HepG2 (cell line): Measurements from ENCODE around the gene HMGCS2. TPM values are rescaled to one million over a fixed set of nuclear protein-coding genes. Genes with fewer than 3 reads are reported as not detected.
"Not testable (repeated sequence)": the region's sequence is repeated elsewhere in the genome, so short reads cannot be mapped to it uniquely, and the experiment has no call there.

Source experiments
- ATAC-seq: fragments of 200-7000 bp; cut with Tn5 transposase; 3 replicates; pipeline ENCODE4 v1.9.1; 2020; ENCODE audit warnings: mild to moderate bottlenecking, moderate library complexity
- BruUV-seq: library from RNA; stranded (reverse); fragments of 400-500 nt; replicated peaks from 2 replicates; lab custom pipeline; 2021; lab: Mats Ljungman, UMichigan
- CTCF ChIA-PET: fragments of 300-600 bp; formaldehyde crosslinking; extraction: SDS; loops from one replicate; lab custom pipeline; 2021; ENCODE audit warnings: low total read pairs, inconsistent platforms, low intra/inter-chr PET ratio; lab: Yijun Ruan, JAX
- POLR2A ChIA-PET: fragments of 350-600 bp; sonication (Branson Sonifier 250); formaldehyde crosslinking; loops from one replicate; lab custom pipeline; 2020; ENCODE audit warnings: antibody characterized with exemption, inconsistent platforms; lab: Yijun Ruan, JAX
- DNase-seq: peaks from one replicate; pipeline ENCODE4 v3.0.0-alpha.2; 2015; ENCODE audit warnings: low spot score
- FAIRE-seq: peaks from 3 replicates; lab custom pipeline; 2011; peaks lifted over from hg19 to GRCh38; lab: Jason Lieb, UNC
- H2AFZ ChIP-seq: one replicate; pipeline ENCODE4 v1.6.1; 2011; ENCODE audit warnings: low read length, inconsistent platforms
- H3K27ac ChIP-seq: fragments of 300-600 bp; 3 replicates; pipeline ENCODE4 v1.8.0; 2011; ENCODE audit warnings: mixed run types, mild to moderate bottlenecking, mixed read lengths, low read length, inconsistent platforms; ENCODE audit not compliant: insufficient read depth; ENCODE audit errors: extremely low read length
- H3K27me3 ChIP-seq, 2 experiments: fragments of 200-600 bp in 1 of 2; 2 replicates in 1 of 2; 3 replicates in 1 of 2; pipeline versions ENCODE4 v1.6.0 to v1.8.0; 2011; ENCODE audit warnings: low read length in 2 of 2, mild to moderate bottlenecking in 2 of 2, moderate library complexity in 2 of 2, inconsistent platforms in 1 of 2; ENCODE audit not compliant: insufficient read depth in 2 of 2, control insufficient read depth in 1 of 2
- H3K36me3 ChIP-seq, 2 experiments: fragments of 200-600 bp in 1 of 2; replicated peaks in 1 of 2; 2 replicates in 1 of 2; 3 replicates in 1 of 2; pipeline versions ENCODE4 v1.5.1 to v1.8.0; 2011; ENCODE audit warnings: low read length in 2 of 2, inconsistent platforms in 1 of 2; ENCODE audit not compliant: insufficient read depth in 2 of 2, control insufficient read depth in 1 of 2
- H3K4me1 ChIP-seq: 2 replicates; pipeline ENCODE4 v1.5.1; 2012; ENCODE audit warnings: low read length, inconsistent platforms; ENCODE audit not compliant: insufficient read depth
- H3K4me2 ChIP-seq: 2 replicates; pipeline ENCODE4 v1.6.0; 2011; ENCODE audit warnings: low read depth, low read length, inconsistent platforms
- H3K4me3 ChIP-seq, 3 experiments: fragments of 200-600 bp in 1 of 3; sonication (generic), shearing (Covaris generic) in 1 of 3; replicated peaks in 1 of 3; 2 replicates each; pipeline ENCODE4 v1.5.1; 2011 to 2016; ENCODE audit warnings: low read length in 3 of 3, inconsistent platforms in 2 of 3, low read depth in 2 of 3, mild to moderate bottlenecking in 2 of 3, control low read depth in 1 of 3, mixed read lengths in 1 of 3; ENCODE audit not compliant: insufficient read depth in 1 of 3
- H3K79me2 ChIP-seq: one replicate; pipeline ENCODE4 v1.6.1; 2011; ENCODE audit warnings: low read length, inconsistent platforms; ENCODE audit not compliant: insufficient read depth
- H3K9ac ChIP-seq: 2 replicates; pipeline ENCODE4 v1.6.0; 2011; ENCODE audit warnings: mild to moderate bottlenecking, low read depth, low read length, inconsistent platforms; ENCODE audit not compliant: insufficient read depth
- H3K9me3 ChIP-seq: 2 replicates; pipeline ENCODE4 v1.5.1; 2012; ENCODE audit warnings: mild to moderate bottlenecking, low read length
- H4K20me1 ChIP-seq: 2 replicates; pipeline ENCODE4 v1.6.0; 2011; ENCODE audit warnings: inconsistent platforms, mild to moderate bottlenecking, low read length, moderate library complexity; ENCODE audit not compliant: insufficient read depth
- HMGXB3 ChIP-seq: sonication (generic); formaldehyde crosslinking; IDR thresholded peaks from 2 replicates; pipeline ENCODE4 v1.4.0; 2020; ENCODE audit warnings: missing genetic modification reagents, borderline replicate concordance
- WGBS: methylation state at CpG from one replicate; pipeline ENCODE4 v1.1.6; 2017; ENCODE audit warnings: low lambda C conversion rate; 5-methylcytosine and 5-hydroxymethylcytosine counted together
- in situ Hi-C: cut with HindIII; loops from 2 replicates; pipeline ENCODE4 v1.10.0; 2017; ENCODE audit warnings: low pct_unique_long_range_greater_than_20kb; ENCODE audit not compliant: extremely low pct_ligation_motif_present
- intact Hi-C: fragments of 100-400 bp; cut with micrococcal nuclease; formaldehyde crosslinking; loops from one replicate; pipeline ENCODE4 v1.10.0; 2022; ENCODE audit not compliant: unreplicated experiment
- polyA plus RNA-seq, 8 experiments: library from polyadenylated mRNA; depleted of rRNA in 3 of 8; stranded (reverse) in 7 of 8; unstranded in 1 of 8; fragments of >200 nt; fragmentation: Illumina TruSeq in 4 of 8; extraction: Trizol in 4 of 8; gene quantifications; 2 replicates each; pipeline versions ENCODE4 v1.2.1 to v1.2.3, GENCODE V29; 2011 to 2016; ENCODE audit warnings: low read depth in 4 of 8, missing spikeins in 1 of 8, mixed read lengths in 1 of 8; ENCODE audit not compliant: insufficient read depth in 1 of 8
- total RNA-seq, 5 experiments: library from RNA; depleted of rRNA; stranded (reverse); fragments of >200 nt; fragmentation: Illumina TruSeq; extraction: Trizol; gene quantifications; 2 replicates each; pipeline ENCODE4 v1.2.3, GENCODE V29; 2016; ENCODE audit warnings: low read depth in 1 of 5

Gene HMGCS2
- total and polyA plus RNA-seq, 2 of the 13 experiments (the other 11 are each of a cell fraction or from before 2014, with no cell fraction given) = 0.44 to 1.5 TPM

GRCh38 chr1:119711356-119711803 is 57.3 kb downstream of the HMGCS2 start:
- not testable (repeated sequence) for DNase-seq, H3K27ac ChIP-seq, H3K9ac ChIP-seq
- peaks cover 15% of the 10 kb centered on the region for H4K20me1 ChIP-seq
- POLR2A ChIA-PET = interaction anchor here (0.7 to 6.4 kb wide), 20 partner anchors 8 to 370 kb away, joined by 3 to 88 read pairs (median 4); partner anchors contain the start of genes HMGCS2 and ZNF697
- TF ChIP-seq HMGXB3 (CRISPR knock-in tag) = 0 out of 2 replicates have a peak, but pooled peaks have one; percentile 28
- TF ChIP-seq, all 625 proteins: peak for 1; not testable (repeated sequence) for 624
- FAIRE-seq = peak; percentile 4
- not testable (repeated sequence) for ATAC-seq, H3K9me3 ChIP-seq, H3K27me3 ChIP-seq, H3K36me3 ChIP-seq, H2AFZ ChIP-seq
- Histone ChIP-seq H3K4me1 (peaks cover 36% of the 10 kb centered on the region), H3K79me2 (peaks cover 41% of the 10 kb centered on the region), H3K4me2 (peak overlapping the region; percentile 82), H3K4me3 (peak overlapping the region; percentile 67 to 94 (median 90))
- BruUV-seq = TSS peak; percentile 81
- in situ Hi-C loops = loop anchor here (10.0 kb wide), 1 partner anchor 57 kb away; no protein-coding TSS in a partner anchor
- intact Hi-C loops = loop anchor here (2.0 to 5.0 kb wide), 2 partner anchors 79 to 99 kb away; no protein-coding TSS in a partner anchor
- 17% methylated on average over 8 of the region's 10 CpGs for WGBS
- CTCF ChIA-PET = interaction anchor here (1.1 kb wide), 1 partner anchor 13 kb away, joined by 3 read pairs; no protein-coding TSS in a partner anchor

DNA sequence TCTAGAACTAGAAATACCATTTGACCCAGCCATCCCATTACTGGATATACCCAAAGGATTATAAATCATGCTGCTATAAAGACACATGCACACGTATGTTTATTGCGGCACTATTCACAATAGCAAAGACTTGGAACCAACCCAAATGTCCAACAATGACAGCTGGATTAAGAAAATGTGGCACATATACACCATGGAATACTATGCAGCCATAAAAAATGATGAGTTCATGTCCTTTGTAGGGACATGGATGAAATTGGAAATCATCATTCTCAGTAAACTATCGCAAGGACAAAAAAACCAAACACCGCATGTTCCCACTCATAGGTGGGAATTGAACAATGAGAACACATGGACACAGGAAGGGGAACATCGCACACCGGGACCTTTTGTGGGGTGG is 62.1 kb downstream of the HMGCS2 start:
- CTCF ChIA-PET, H3K27ac ChIP-seq, H3K9ac ChIP-seq, POLR2A ChIA-PET, H3K4me2 ChIP-seq, H3K36me3 ChIP-seq, H3K79me2 ChIP-seq, H3K4me1 ChIP-seq, H3K4me3 ChIP-seq, in situ Hi-C loops, H3K27me3 ChIP-seq, BruUV-seq, FAIRE-seq, H2AFZ ChIP-seq, ATAC-seq, H4K20me1 ChIP-seq, intact Hi-C loops, DNase-seq: not testable (repeated sequence)
- H3K9me3 ChIP-seq = peaks cover 12% of the 10 kb centered on the region
- WGBS = 94% methylated on average over 6 of the region's 6 CpGs
